Measurements from ENCODE around the gene EXOC6B. TPM values are rescaled to one million over a fixed set of nuclear protein-coding genes. Genes with fewer than 3 reads are reported as not detected.

EXOC6B gene
- total and polyA plus RNA-seq, 10 of the 15 experiments (the other 5 are each of a cell fraction or from before 2014, with no cell fraction given), result 0.23 to 2.2 (median 1.2) TPM

GRCh38 chr2:72825257-72826155, at the start of gene EXOC6B (continued):
- TF ChIP-seq PKNOX1 (IDR thresholded peaks at IDR 0.05) (peak; percentile 57), MYB (IDR thresholded peaks at IDR 0.05; ENCODE audit: borderline replicate concordance, low read depth, low read length) (no peak), SP1 (IDR thresholded peaks at IDR 0.05; ENCODE audit: low read depth, low read length) (peak; percentile 83), MYC (IDR thresholded peaks at IDR 0.05; ENCODE audit: insufficient read depth, insufficient read length, insufficient replicate concordance, low read length, severe bottlenecking) (no peak), HSF1 (IDR thresholded peaks at IDR 0.05; ENCODE audit: low read depth, low read length) (no peak), ATF7 (IDR thresholded peaks at IDR 0.05; ENCODE audit: low read depth) (peak; percentile 55; the same call in 1 of the 2 replicates), TAF1 (IDR thresholded peaks at IDR 0.05; ENCODE audit: borderline replicate concordance, low read depth, low read length) (peak; percentile 40; the same call in 1 of the 2 replicates), NR2C1 (IDR thresholded peaks at IDR 0.05) (no peak), HDAC2 (IDR thresholded peaks at IDR 0.05) (no peak), TCF3 (IDR thresholded peaks at IDR 0.05; ENCODE audit: borderline replicate concordance, insufficient read depth, low read depth, low read length) (no peak), YY1 (IDR thresholded peaks at IDR 0.05; ENCODE audit: low read depth, low read length) (peak; percentile 86), ELK1 (IDR thresholded peaks at IDR 0.05; ENCODE audit: low read depth, low read length) (no peak), EP300 (IDR thresholded peaks at IDR 0.05; ENCODE audit: borderline replicate concordance in 1 of 2, control insufficient read depth in 1 of 2, low read depth in 2 of 2, low read length in 2 of 2) (no peak)

All from GM12878 (cell line).